Right atrium auricular region (tissue), 2 donors: ENCODE data around the gene KAZN. TPM values are rescaled to one million over a fixed set of nuclear protein-coding genes. Genes with fewer than 3 reads are reported as not detected.

ENCODE experiments used
- DNase-seq: peaks from one replicate; pipeline ENCODE4 v3.0.0-alpha.2; 2019; ENCODE audit warnings: low spot score
- H3K27ac ChIP-seq, 2 donors: fragments of 200-600 bp; sonication (generic); 1 replicate in 1 of 2; 2 replicates in 1 of 2; pipeline ENCODE4 v1.5.1; 2016 to 2019
- H3K27me3 ChIP-seq, 2 donors: fragments of 200-600 bp; sonication (generic); one replicate each; pipeline versions ENCODE4 v1.5.1 to v1.6.0; 2017 to 2019
- H3K36me3 ChIP-seq: fragments of 200-600 bp; sonication (generic); one replicate; pipeline ENCODE4 v1.5.1; 2016
- H3K4me1 ChIP-seq, 2 donors: fragments of 200-600 bp; sonication (generic); one replicate each; pipeline versions ENCODE4 v1.5.1 to v1.6.0; 2017 to 2019
- H3K4me3 ChIP-seq, 2 donors: fragments of 200-600 bp; sonication (generic); 1 replicate in 1 of 2; 2 replicates in 1 of 2; pipeline ENCODE4 v1.5.1; 2017 to 2019; ENCODE audit warnings: mild to moderate bottlenecking in 1 of 2, moderate library complexity in 1 of 2
- H3K9me3 ChIP-seq, 2 donors: fragments of 200-600 bp; sonication (generic); one replicate each; pipeline ENCODE4 v1.5.1; 2019
- total RNA-seq, 2 donors: library from RNA; depleted of rRNA; stranded (reverse); fragments of >200 nt; gene quantifications; one replicate each; pipeline ENCODE4 v1.1.0, GENCODE V29; 2016
- TF ChIP-seq, protein P1 (sequence below), 2 donors: fragments of 200-600 bp; sonication (generic); IDR thresholded peaks; one replicate each; pipeline ENCODE4 v1.5.1; 2019; ENCODE audit warnings: antibody characterized with exemption in 2 of 2

The KAZN gene
- total RNA-seq, 2 donors from 2014 or later: 3.9 to 6.8 TPM

DNA sequence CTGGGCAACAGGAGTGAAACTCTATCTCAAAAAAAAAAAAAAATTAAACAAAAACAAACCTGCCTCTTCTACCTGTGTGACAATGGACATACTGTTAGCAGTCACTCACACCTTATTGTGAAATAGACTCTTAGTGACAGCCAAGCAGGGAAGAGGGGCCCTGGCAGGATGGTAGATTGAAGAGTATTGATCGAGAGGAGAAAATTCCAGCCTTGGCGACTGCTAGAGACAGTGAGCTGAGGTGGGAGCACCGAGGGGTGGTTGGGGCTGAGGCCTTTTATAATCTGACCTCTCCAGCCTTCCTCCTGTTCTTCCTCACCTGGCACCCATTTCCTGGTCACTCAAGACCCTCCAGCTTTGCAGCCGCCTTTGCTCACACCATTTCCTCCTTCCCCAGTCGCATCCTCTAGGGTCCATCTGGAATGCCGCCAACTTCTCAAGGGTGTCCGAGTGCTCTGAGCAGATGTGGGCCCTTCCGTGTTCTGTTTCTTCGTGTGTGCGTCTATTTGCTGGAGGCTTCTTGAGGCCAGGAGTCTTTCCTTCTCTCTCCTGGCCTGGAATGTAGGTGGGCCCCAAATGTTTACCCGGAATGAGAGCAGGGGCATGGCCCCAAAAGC lies 358.2 kb downstream of the KAZN start:
- no peak overlapping the region for H3K27ac ChIP-seq
- H3K36me3 ChIP-seq: no peaks in the 10 kb centered on the region
- no peak overlapping the region for H3K4me3 ChIP-seq
- no peak for DNase-seq
- H3K27me3 ChIP-seq: no peaks in the 10 kb centered on the region
- peaks cover 0 to 5% of the 10 kb centered on the region in 2 donors for H3K9me3 ChIP-seq
- TF ChIP-seq, protein P1, sequence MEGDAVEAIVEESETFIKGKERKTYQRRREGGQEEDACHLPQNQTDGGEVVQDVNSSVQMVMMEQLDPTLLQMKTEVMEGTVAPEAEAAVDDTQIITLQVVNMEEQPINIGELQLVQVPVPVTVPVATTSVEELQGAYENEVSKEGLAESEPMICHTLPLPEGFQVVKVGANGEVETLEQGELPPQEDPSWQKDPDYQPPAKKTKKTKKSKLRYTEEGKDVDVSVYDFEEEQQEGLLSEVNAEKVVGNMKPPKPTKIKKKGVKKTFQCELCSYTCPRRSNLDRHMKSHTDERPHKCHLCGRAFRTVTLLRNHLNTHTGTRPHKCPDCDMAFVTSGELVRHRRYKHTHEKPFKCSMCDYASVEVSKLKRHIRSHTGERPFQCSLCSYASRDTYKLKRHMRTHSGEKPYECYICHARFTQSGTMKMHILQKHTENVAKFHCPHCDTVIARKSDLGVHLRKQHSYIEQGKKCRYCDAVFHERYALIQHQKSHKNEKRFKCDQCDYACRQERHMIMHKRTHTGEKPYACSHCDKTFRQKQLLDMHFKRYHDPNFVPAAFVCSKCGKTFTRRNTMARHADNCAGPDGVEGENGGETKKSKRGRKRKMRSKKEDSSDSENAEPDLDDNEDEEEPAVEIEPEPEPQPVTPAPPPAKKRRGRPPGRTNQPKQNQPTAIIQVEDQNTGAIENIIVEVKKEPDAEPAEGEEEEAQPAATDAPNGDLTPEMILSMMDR (IDR thresholded peaks at IDR 0.05): no peak
- H3K4me1 ChIP-seq: peaks cover 0 to 20% of the 10 kb centered on the region in 2 donors

DNA sequence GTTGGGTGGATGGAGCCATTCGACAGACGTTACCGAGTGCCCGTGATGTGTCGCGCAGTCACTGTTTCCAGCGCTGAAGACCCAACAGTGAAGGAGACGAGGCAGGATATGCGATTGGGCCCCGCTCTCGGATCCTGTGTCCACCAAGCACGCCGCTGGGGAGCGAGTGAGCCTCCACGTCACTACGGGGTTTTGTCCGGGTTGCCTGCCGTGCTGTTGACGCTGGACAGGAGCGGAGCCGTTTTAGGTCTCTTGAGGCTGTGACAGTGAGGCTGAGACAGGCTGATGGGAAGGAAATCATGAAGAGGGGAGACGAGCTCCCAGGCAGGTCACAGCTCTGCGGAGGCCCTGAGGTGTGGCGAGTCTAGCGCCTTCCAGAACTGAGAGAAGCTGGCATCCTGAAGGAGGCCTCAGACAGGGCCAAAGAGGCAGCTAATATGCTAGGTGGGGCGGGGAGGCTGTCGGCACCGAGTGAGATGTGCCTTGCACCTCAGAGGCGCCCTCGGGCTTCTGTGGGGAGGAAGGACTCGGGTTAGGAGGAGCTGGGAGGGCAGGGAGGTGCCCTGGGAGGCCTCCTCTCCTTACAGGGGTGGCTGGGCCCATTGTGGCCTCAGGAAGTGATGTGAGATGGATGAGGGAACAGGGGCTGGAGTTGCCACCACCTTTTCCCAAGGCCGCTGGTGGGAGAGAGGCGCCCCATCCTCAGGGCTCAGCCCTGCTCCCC lies 359.1 kb downstream of the KAZN start:
- Histone ChIP-seq H3K4me1 (peaks cover 0 to 20% of the 10 kb centered on the region in 2 donors), H3K27ac (no peak overlapping the region), H3K9me3 (peaks cover 0 to 5% of the 10 kb centered on the region in 2 donors), H3K36me3 (no peaks in the 10 kb centered on the region), H3K4me3 (no peak overlapping the region), H3K27me3 (no peaks in the 10 kb centered on the region)
- DNase-seq: no peak
- TF ChIP-seq, protein P1 (IDR thresholded peaks at IDR 0.05): no peak

DNA sequence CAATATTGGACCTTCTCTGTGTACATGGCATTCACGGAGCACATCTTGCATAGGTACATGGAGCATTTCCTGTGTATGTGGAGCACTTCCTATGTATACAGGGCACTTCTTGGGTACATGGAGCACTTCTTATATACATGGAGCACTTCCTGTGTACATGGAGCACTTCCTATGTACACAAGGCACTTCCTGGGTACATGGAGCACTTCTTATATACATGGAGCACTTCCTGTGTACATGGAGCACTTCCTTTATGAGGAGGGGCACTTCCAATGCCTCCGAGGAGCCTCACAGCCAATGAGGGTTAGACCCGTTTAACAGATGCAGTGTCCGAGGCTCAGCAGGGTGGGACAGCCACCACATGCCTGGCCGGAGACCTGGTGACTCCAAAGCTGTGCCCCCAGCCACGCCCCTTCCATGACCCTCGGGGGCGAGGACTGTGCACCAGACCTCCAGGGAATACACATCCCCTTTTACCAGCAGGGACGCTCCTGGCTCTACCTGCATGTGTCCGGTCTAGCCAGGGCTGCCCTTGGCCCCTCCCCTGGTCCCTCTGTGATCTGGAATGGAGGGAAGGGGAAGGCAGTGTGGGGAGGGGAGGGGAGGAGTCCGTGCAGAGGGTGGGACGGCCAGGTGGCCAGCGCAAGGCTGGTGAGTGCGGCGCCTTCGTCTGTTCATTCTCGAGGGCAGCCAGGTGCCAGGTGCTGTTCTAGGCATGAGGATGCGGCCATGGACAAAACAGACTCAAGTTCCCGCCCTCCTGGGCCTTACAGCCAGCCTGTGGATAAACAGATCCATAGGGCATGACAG lies 360.0 kb downstream of the KAZN start:
- Histone ChIP-seq H3K36me3 (no peaks in the 10 kb centered on the region), H3K27me3 (no peaks in the 10 kb centered on the region), H3K27ac (no peak overlapping the region), H3K4me1 (peaks cover 0 to 20% of the 10 kb centered on the region in 2 donors), H3K4me3 (no peak overlapping the region), H3K9me3 (peaks cover 0 to 4% of the 10 kb centered on the region in 2 donors)
- no peak for DNase-seq
- TF ChIP-seq, protein P1 (IDR thresholded peaks at IDR 0.05): no peak

DNA sequence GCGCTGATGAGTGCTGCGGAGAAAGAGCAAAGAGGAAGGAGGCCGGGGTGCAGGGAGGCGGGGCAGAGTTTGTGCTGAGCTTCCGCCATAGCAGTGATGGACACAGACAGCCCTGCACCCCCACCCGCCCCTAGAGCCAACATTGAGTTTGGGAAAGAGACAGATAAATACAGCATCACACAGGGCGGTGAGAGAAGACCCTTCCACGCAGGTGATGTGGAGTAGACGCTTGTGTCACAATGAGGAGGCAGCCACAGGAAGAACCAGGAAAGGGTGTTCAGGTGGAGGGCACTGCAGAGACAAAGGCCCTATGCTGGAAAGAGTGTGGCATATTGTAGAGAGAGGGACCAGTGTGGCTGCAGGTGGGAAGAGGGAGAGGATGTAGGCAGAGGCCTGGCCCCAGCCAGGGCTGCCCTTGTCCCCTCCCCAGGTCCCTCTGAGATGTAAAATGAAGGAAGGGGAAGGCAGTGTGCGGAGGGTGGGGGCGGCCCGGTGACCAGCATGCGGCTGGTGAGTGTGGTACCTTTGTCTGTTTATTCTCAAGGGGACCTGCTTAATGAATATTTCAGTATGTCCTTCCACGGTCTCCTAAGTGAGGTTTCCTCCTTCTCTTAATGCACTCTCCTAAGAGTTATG lies 360.7 kb downstream of the KAZN start:
- H3K36me3 ChIP-seq: no peaks in the 10 kb centered on the region
- no peaks in the 10 kb centered on the region for H3K27me3 ChIP-seq
- H3K4me1 ChIP-seq: peaks cover 0 to 20% of the 10 kb centered on the region in 2 donors
- no peaks in the 10 kb centered on the region for H3K9me3 ChIP-seq
- no peak overlapping the region for H3K27ac ChIP-seq
- TF ChIP-seq, protein P1 (IDR thresholded peaks at IDR 0.05): no peak
- no peak for DNase-seq
- no peak overlapping the region for H3K4me3 ChIP-seq

DNA sequence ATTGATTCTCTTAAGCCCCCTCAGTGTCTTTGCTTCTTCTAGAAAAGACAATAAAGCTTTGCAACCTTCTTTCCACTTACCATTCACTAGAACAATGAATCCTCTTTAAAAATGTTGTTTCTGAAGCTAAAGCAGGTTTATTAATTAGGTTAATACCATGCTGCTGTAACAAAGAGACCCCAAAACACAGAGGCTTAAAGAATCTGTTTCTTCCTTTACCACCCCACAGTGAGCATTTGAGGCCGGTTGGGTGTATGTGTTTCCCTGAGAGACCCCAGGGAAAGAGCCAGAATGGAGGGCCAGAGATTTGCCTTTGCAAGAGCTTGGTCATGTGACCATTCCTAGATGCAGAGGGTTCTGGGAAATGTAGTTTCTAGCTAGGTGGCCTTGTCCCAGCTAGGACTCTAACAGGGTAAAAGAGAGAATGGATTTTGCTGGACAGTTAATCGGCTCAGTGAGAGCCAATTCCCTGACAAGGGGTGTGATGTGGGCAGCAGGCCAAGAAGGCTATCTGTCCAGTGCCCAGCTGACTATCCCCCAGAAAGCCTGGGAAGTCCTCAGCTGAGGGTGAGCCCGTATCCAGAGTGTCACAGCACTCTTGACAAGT lies 363.3 kb downstream of the KAZN start:
- no peaks in the 10 kb centered on the region for H3K9me3 ChIP-seq
- H3K4me3 ChIP-seq: no peak overlapping the region
- H3K27me3 ChIP-seq: no peaks in the 10 kb centered on the region
- no peaks in the 10 kb centered on the region for H3K36me3 ChIP-seq
- DNase-seq: no peak
- peaks cover 0 to 5% of the 10 kb centered on the region in 2 donors for H3K4me1 ChIP-seq
- peak overlapping the region in 1 of 2 donors; percentile 21 for H3K27ac ChIP-seq
- TF ChIP-seq, protein P1 (IDR thresholded peaks at IDR 0.05): no peak
